Germinal center (tissue), 1 donor: Measurements from ENCODE around the gene CAMTA2.

ENCODE experiments used
- DNase-seq: peaks from one replicate; pipeline ENCODE4 v3.0.0; 2012; ENCODE audit warnings: mixed read lengths, low spot score

The CAMTA2 gene

DNA sequence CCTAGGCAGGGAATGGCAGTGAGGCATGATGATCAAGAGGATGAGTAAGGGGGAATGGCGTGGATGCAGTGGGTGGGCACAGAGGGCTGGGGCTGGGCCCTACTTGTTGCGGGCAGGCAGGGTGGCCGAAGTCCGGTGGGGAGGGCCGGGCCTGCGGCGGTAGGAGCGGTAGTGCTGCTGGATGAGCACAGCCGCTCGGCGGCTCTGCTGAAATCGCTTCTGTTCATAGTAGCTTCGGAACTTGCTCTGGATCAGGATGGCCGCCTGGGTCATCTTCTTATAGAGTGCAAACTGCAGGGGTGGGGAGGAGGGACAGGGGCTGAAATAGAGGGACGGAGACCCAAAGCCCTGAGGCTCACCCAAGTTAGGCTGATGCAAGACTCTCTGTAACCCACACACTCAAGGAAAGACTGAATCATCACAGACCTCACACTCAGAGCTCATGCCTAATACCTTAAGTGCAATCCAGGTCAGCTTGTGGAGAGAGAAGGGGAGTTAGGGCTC, 18.4 kb downstream of the CAMTA2 start:
- DNase-seq = no peak

DNA sequence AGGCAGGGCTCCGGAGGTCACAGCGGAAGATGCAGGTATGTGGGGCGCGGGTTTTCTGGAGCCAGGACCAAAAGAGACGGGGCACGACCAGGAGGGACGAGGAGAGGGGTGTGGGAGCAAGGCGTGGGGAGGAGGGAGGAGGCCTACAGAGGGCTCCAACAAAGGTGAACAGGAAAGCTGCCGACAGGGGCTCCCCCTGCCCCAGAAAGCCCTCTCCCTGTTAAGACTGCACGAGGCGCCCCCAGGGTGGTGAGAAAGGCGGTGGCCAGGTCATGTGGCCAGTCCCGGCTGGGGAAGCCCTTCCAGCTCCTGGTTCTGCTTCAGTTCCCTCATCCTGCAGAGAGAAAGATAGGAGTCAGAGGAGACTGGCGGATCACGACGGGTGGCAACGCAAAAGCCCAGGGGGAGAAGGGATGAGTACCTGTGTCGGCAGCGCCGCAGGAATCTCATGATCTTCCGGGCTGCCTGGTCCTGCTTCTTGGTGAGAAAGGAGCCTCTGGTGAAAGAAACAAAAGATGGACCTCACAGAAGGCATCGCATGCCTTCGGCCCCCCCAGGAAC, 18.9 kb downstream of the CAMTA2 start:
- DNase-seq = no peak

DNA sequence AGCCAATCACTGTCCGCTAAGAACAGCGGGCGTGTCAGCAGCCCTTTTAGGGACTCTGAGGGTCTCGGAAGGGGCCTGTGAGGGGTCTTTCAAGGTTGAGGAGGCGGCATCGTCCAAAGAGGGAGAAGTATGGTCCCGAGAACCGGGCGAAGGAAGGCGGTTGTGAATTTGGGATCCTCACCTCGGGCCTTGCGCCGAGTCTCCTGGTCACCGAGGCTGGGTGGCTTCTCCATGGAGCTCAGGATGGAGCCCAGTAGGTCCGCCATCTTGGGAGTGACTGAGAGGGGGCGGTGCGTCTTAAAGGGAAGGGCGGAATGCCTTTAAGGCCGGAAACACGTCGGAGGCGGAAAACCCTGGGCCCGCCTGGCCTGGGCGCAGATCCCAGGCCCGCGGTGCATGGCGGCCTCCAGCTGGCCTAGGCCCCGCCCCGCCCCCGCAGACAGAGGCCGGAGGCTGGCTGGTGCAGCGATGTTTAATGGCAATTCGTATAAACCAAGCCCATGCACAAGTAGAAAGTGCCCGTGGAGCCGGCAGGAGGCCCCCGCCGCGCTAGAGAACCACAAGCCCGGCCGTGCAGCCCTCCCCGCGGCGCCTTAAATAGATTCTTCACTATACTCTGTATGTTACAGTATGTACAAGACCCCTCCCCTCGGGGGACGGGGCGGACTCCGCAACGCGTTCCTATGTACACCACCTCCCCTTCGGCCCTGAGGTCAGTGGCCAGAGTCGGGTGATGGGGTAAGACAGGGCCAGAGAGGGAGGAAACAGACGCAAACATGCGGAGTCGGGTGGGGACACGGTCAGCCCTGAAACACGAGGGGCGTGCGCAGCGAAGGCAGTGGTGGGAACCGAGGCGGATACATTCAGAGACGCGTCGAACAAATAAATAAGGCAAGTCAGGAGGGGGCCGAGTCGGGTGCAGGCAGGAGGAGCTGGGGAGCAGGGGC, 19.7 kb downstream of the CAMTA2 start, which contains the start of gene SPAG7:
SPAG7 (minus strand) TSS at position 279 of the 947 bp plus-strand sequence; CDS start at position 266, 13 bp downstream.
- peak; percentile 97 for DNase-seq

DNA sequence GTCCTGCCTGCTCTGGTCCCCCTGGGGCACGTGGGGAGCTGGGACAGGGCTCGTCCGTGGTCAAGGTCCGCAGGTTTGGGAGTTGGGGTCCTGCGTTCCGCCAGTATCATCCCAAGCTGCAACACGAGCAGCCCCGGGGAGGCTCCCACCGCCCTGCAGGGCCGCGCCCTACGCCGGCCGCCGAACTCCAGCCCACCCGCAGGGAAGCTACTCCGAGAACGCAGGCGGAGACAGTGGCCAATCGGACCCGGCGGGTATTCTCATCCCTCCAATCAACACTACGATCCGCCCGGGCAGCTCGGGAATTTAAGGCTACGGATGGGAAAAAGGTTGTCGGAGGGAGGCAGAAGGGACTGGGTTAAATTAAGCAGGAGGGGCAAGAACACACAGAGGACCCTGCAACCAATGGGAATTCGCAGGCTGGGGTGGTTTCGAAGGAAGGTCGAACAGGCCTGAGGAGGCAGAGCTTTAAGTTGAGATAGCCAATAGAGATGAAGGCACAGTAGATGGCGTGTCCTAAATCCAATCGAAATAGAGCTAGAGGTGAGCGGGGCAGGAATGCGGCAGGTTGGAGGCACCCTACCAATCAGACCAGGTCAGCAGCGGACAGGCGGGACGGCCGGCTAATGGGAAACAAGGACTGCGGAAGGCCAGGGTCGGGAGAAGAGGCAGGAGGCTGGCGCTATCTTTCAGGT, 20.5 kb downstream of the CAMTA2 start:
- DNase-seq = peak; percentile 99

DNA sequence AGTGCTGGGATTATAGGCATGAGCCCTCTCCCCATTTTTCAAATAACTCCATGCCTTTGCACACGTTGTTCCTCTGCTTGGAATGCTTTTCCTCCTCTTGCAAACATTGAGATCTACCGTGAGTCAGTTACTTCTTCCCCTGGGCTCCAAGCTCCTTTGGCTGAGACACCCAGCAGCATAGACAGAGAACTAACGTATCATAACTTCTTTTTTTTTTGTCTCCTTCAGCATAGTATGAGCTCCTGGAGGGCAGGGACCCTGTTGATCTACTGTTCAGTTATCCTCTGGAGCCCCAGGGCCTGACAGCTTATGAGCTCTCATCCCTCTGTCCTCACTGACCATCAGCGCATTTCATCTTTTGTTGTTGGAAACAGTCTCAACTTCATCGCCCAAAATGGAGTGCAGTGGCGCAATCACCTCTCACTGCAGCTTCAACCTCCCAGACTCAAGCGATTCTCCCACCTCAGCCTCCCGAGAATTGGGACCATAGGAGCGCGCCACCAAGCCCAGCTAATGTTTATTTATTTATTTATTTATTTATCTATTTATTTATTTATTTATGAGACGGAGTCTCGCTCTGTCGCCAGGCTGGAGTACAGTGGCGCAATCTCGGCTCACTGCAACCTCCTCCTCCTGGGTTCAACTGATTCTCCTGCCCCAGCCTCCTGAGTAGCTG, 22.0 kb downstream of the CAMTA2 start:
- DNase-seq = no peak

DNA sequence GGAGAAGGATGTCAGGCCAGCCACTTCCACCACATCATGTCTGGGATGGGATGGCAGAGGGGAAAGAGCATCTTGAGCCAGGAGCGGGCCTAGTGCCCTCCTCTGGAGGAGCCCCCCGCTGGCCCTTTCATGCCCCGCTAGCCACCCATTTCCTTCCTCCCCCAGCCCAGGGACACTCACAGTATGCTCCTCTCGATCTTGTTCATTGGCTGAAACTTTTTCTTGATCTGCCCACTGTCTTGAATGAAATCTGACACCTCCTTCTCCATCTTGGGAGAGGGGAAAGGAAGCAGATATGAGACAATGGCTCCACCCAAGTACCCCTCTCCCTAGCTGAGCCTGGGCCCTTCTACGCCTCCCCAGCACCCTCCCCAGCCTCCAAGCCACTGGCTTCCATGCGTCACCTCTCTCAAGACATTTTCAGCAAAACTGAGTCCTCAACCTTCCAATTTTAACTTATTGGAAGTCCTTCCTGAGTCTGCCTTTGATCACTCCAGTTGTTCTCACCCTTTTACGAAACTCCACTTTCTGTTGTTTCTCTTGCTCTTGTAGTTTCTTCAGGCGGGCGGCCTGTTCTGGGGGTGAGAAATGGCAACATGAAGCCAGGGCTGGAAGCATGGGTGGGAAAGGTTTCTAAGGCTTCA, 27.1 kb downstream of the CAMTA2 start:
- no peak for DNase-seq

DNA sequence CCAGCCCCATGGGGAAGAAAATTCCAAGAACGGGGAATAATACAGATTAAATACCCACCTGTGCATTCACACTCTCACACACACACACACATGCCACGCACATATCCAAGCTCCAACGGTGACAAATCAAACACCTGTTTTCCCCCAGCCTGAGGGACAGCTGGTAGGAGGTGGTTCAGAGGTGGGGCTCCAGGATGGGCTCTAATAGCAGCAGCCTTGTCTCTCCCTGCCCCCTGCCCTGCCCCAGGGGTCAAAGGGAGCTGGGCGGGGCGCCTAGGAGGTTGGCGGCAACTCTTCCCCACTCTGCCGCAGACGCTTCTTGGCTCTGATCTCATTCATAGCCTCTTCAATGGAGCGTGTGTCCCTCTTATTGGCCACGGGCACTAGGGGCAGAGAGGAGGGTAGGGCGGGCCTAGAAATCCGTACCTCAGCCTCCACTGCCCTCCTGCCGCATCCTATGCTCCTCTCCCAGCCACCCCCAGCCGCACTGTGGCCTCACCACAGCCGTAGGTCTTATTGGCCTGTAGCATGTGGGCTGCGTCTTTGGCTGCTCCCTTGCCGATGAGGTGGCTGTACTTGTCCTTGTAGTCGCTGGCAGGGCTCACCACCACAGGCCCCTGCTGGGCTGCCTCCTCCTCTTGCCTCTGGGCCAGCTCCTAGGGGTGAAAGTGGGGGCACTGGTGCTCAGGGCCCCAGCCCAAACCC, 28.1 kb downstream of the CAMTA2 start:
- DNase-seq = no peak

DNA sequence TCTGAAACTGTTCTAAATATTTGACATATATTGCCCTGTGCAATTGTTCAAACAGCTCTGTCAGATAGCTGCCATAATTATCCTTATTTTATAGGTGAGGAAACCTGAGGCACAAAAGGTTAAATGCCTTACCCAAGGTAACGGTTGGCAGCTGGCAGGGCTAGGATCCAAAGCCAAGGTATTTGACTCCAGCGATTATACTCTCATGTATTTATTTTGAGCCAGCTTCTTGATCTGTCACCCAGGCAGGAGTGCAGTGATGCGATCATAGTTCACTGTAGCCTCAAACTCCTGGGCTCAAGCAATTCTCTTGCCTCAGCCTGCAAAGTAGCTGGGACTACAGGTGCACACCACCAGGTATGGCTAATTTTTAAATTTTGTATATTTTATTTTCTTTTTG, 29.4 kb downstream of the CAMTA2 start:
- no peak for DNase-seq

DNA sequence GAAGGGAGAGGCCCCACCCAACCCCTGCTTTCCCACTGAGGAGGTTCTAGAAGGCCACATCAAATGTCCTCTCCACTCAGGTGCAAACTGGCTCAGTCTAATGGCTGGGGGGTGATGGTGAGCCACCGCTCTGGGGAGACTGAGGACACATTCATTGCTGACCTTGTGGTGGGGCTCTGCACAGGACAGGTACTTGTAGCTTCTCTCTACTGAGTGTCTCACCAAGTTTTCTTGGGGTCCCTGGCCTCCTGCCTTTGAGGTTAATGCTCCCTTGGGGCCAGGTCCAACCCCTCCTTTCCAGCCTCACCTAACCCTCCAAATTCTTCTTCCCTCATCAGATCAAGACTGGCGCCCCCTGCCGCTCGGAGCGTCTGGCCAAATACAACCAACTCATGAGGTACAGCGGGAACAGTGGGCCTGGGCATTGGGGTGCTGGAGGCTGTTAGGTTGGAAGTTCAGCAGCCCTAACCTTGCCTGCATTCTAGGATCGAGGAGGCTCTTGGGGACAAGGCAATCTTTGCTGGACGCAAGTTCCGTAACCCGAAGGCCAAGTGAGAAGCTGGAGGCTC, 30.9 kb downstream of the CAMTA2 start:
- no peak for DNase-seq

DNA sequence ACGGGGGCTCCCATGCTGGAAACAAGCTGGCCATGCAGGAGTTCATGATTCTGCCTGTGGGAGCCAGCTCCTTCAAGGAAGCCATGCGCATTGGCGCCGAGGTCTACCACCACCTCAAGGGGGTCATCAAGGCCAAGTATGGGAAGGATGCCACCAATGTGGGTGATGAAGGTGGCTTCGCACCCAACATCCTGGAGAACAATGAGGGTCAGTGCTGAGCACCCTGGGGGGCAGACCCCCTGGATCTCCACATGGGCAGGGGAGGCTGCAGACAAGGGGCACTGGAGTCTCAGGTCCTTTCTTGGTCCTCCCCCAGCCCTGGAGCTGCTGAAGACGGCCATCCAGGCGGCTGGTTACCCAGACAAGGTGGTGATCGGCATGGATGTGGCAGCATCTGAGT, 32.4 kb downstream of the CAMTA2 start:
- DNase-seq = no peak

DNA sequence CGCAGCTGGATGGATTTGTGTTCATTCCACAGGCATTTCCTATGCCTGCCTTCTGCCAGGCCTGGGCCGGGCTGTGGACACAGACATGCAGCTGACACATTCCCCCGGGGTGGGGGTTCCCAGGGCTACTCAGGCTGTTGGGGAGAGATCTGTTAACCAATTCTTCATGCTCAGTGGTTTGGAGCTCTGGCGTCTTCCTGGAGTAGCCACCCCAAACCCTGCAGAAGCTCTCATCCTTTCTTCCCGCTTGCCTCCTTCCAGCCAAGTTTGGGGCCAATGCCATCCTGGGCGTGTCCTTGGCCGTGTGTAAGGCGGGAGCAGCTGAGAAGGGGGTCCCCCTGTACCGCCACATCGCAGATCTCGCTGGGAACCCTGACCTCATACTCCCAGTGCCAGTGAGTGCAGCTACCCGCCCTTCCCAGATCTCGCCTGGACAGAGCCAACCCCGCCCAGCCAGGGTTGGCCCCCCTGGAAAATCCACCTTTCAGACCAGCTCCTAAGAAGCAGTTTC, 34.0 kb downstream of the CAMTA2 start:
- no peak for DNase-seq

DNA sequence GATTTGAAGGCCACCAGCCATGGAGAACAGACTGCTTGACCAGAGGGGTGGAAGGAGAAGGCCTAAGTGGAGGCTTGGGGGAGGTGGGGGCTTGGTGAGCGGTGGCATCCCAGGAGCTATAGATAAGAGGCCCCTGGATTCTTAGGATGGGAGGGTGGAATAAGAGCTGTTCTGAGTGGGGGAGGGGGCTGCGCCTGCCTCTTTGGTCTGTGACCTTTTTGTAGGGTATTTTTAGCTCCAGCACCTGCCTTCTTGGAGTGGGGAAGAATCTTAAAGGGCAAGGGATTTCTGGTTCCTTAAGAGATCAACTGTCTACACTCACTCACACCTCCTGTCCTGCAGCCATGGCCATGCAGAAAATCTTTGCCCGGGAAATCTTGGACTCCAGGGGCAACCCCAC, 36.0 kb downstream of the CAMTA2 start:
- no peak for DNase-seq

DNA sequence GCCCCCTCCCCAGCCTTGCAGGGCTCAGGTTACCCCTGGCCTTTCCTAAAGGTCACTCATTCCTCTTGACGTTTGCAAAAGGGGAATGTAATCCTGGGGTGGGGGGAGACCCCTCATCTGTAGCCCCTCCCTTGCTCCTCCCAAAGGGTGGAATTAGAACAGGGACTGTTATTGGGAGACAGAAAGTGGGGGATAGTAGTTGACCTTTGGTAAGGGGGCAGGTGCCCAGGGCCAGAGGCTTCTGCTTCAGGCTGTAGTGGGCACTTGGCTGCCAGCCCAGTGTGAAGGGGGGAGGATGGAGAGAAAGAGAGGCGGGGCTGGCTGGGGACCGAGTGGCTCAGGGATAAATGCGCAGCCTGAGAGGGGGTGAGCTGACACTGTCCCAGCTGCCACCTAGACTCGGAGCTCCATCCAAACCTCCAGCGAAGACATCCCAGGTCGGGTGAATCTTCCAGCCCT, 36.7 kb downstream of the CAMTA2 start, which contains the start of gene ENO3:
ENO3 (plus strand) TSS at position 374 of the 459 bp plus-strand sequence. CDS start 711 bp downstream, outside the sequence.
- no peak for DNase-seq

DNA sequence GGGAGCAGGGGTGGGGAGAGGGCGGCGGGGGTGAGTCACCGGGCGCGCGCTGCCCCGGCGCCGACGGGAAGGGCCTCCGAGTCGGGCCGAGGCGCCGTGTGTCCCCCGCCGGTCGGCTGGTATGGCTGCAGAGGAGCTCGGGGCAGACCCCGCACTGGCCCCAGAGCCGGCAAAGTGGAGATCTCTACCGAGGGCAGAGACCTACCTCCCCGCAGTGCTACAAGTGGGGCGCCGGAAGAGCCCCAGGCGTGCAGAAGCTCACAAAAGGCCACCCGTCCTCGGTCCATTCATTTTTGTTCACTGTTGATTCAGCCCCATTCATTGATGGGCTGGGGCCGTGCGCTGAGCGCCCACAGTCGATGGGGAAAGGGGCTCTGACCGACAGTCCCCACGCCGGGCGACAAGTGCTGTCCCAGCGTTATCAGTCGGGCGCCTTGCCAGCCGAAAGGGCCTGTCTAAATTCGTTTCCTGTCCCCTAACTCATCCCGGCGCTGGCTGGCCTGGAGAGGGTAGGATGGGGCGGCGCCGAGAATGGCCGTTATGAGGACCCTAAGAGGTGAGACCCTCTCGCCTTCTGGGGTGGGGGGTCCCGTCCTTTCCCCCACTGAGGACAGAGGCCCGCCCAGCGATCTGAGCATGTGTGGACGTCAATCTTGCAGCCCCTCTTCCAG, 37.3 kb downstream of the CAMTA2 start:
- no peak for DNase-seq

DNA sequence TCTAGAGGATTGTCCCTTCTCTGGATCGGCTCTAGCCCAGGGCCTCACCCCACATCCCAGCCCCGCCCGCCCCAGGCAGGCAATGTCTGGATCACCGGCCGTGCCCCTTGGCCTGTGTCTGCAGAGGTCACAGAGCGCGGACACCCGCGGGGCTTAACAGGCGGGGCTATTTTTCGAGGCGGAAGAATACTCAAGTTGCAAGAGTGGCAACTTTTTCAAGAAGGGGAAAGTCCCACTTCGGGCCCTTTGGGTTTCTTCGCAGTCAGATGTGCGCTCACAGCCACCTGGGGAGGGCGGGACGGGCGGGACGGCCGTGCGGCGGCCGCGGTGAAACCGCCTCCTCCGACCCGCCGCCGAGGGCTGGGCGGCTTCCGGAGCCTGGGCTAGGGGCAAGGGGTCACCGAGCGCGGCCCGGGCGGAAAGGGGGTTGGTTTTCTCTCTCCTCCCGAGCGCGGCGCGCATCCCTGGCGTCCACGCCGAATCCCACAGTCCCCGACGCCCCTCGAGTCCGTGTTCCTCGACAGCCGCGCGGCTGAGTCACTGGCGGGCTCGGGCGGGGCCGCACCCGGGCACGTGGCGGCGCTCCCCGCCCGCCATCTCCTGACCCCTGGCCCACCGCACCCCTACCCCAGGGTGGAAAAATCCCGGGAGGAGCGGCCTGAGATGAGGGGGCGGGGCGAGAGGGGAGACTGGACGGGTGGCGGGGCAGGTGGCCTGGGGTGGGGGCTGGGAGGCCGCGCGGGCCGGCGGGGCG, 38.0 kb downstream of the CAMTA2 start:
- DNase-seq = peak; percentile 80

DNA sequence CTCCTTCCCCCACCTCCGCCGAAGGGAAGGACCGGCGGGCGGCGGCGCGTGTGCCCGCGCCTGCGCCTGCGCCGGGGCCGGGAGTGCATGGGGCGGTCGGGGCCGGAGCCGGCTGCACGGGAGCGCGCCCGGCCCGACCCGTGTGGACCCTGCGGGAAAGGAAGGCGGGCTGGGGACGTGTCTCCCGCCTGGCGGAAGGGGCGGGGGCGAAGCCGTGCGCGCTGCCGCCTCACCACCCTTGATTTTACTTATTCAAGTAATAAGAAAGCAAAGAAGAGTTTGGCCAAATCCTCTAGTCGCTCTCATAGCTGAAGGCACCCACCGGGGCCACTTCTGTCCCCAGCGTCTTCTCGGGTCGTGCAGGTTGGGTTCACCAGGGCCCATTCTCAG, 38.5 kb downstream of the CAMTA2 start:
- DNase-seq = peak; percentile 92

DNA sequence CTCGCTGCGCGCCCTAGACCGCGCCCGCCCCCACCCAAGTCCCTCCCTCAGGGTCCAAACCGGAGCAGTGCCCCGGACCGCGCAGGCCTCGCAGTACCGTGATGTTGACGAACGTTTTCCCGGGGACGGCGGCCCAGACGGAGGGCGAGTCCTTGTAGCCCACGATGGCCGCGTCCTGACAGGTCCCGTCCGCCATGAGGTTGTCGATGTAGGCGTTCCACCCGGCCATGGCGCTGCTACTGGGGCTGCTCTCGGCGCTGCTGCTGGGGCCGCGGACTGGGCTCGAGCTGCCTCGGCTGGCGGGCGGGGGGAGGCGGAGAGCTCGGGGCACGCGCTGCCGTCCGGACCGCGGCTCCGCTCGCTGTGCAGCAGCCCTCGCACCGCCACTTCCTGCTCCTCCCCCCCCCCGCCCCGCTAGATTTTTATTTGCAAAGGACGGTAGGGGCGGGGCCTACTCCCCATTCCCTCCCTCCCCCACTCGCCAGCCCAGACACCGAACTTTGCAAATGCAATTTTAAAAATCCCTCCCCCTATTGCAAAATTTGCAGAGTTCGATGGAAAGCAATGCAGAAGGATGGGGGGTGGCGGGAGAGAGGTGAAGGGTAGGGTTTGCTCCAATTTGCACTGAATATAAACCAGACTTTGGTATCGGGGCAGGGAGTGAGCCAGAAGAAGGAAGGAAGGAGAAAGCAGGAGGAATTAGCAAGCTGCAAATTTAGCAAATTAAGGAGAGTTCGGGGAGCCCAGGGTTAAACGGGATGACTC, 39.1 kb downstream of the CAMTA2 start, which contains the start of gene PFN1:
PFN1 (minus strand) TSS at position 365 of the 765 bp plus-strand sequence; CDS start at position 229, 136 bp downstream.
- peak; percentile 93 for DNase-seq
